ENCODE results near the gene PTPRN2. TPM values are rescaled to one million over a fixed set of nuclear protein-coding genes. Genes with fewer than 3 reads are reported as not detected.
"Not testable (repeated sequence)": the region's sequence is repeated elsewhere in the genome, so short reads cannot be mapped to it uniquely, and the experiment has no call there.

PTPRN2 gene
- total and polyA plus RNA-seq, 4 donors, result 18.1 to 69.9 (median 50.4) TPM

GRCh38 chr7:157905651-157906461 is 681.8 kb downstream of the PTPRN2 start:
- Histone ChIP-seq H3K4me3 (ENCODE audit: low read depth, low read length) (no peak overlapping the region), H3K4me1 (ENCODE audit: control insufficient read depth, insufficient read depth, low read length) (peaks cover 41% of the 10 kb centered on the region), H3K27me3 (ENCODE audit: control insufficient read depth, insufficient read depth, low read length) (no peaks in the 10 kb centered on the region), H3K27ac (ENCODE audit: low read depth, low read length) (no peak overlapping the region), H3K36me3 (ENCODE audit: control insufficient read depth, insufficient read depth, low read length) (peaks cover 27% of the 10 kb centered on the region), H3K9me3 (ENCODE audit: control insufficient read depth, insufficient read depth, low read length) (peaks cover 2% of the 10 kb centered on the region)
- DNase-seq (ENCODE audit: low read depth in 4 of 6, low spot score in 6 of 6), result peak in 2 of 6 donors; percentile 41 to 69
- 55% methylated on average over 18 of the region's 20 CpGs for WGBS (ENCODE audit: insufficient coverage)

- Histone ChIP-seq H3K36me3 (ENCODE audit: control insufficient read depth, insufficient read depth, low read length) (peaks cover 21% of the 10 kb centered on the region), H3K4me3 (ENCODE audit: low read depth, low read length) (no peak overlapping the region), H3K27me3 (ENCODE audit: control insufficient read depth, insufficient read depth, low read length) (no peaks in the 10 kb centered on the region), H3K9me3 (ENCODE audit: control insufficient read depth, insufficient read depth, low read length) (peaks cover 2% of the 10 kb centered on the region), H3K4me1 (ENCODE audit: control insufficient read depth, insufficient read depth, low read length) (peaks cover 48% of the 10 kb centered on the region), H3K27ac (ENCODE audit: low read depth, low read length) (no peak overlapping the region)
- WGBS (ENCODE audit: insufficient coverage), result 85% methylated on average over 10 of the region's 17 CpGs
- peak in 1 of 6 donors; percentile 26 for DNase-seq (ENCODE audit: low read depth in 4 of 6, low spot score in 6 of 6)
These were observed 682.6 kb downstream of the PTPRN2 start for GRCh38 chr7:157904866-157905570.

GRCh38 chr7:157904211-157904865 is 683.3 kb downstream of the PTPRN2 start:
- 79% methylated on average over 28 of the region's 28 CpGs for WGBS (ENCODE audit: insufficient coverage)
- Histone ChIP-seq H3K4me3 (ENCODE audit: low read depth, low read length) (no peak overlapping the region), H3K9me3 (ENCODE audit: control insufficient read depth, insufficient read depth, low read length) (no peaks in the 10 kb centered on the region), H3K4me1 (ENCODE audit: control insufficient read depth, insufficient read depth, low read length) (peaks cover 55% of the 10 kb centered on the region), H3K27ac (ENCODE audit: low read depth, low read length) (no peak overlapping the region), H3K36me3 (ENCODE audit: control insufficient read depth, insufficient read depth, low read length) (peaks cover 20% of the 10 kb centered on the region), H3K27me3 (ENCODE audit: control insufficient read depth, insufficient read depth, low read length) (peaks cover 4% of the 10 kb centered on the region)
- peak in 1 of 6 donors; percentile 26 for DNase-seq (ENCODE audit: low read depth in 4 of 6, low spot score in 6 of 6)

- WGBS (ENCODE audit: insufficient coverage), result 50% methylated on average over 14 of the region's 14 CpGs
- peak in 2 of 6 donors; percentile 49 to 83 for DNase-seq (ENCODE audit: low read depth in 4 of 6, low spot score in 6 of 6)
- peaks cover 20% of the 10 kb centered on the region for H3K36me3 ChIP-seq (ENCODE audit: control insufficient read depth, insufficient read depth, low read length)
- H3K4me3 ChIP-seq (ENCODE audit: low read depth, low read length), result no peak overlapping the region
- peaks cover 5% of the 10 kb centered on the region for H3K27me3 ChIP-seq (ENCODE audit: control insufficient read depth, insufficient read depth, low read length)
- peaks cover 59% of the 10 kb centered on the region for H3K4me1 ChIP-seq (ENCODE audit: control insufficient read depth, insufficient read depth, low read length)
- H3K9me3 ChIP-seq (ENCODE audit: control insufficient read depth, insufficient read depth, low read length), result no peaks in the 10 kb centered on the region
- H3K27ac ChIP-seq (ENCODE audit: low read depth, low read length), result no peak overlapping the region
These were observed 683.9 kb downstream of the PTPRN2 start for GRCh38 chr7:157903710-157904109.

- H3K27me3 ChIP-seq (ENCODE audit: control insufficient read depth, insufficient read depth, low read length), result peaks cover 5% of the 10 kb centered on the region
- peaks cover 20% of the 10 kb centered on the region for H3K36me3 ChIP-seq (ENCODE audit: control insufficient read depth, insufficient read depth, low read length)
- H3K27ac ChIP-seq (ENCODE audit: low read depth, low read length), result no peak overlapping the region
- H3K9me3 ChIP-seq (ENCODE audit: control insufficient read depth, insufficient read depth, low read length), result no peaks in the 10 kb centered on the region
- DNase-seq (ENCODE audit: low read depth in 4 of 6, low spot score in 6 of 6), result no peak
- H3K4me3 ChIP-seq (ENCODE audit: low read depth, low read length), result no peak overlapping the region
- no CpG with 5 or more reads among the region's 9 CpGs for WGBS (ENCODE audit: insufficient coverage)
- H3K4me1 ChIP-seq (ENCODE audit: control insufficient read depth, insufficient read depth, low read length), result peaks cover 61% of the 10 kb centered on the region
These were observed 684.3 kb downstream of the PTPRN2 start for GRCh38 chr7:157903296-157903695.

GRCh38 chr7:157901816-157902610 is 685.6 kb downstream of the PTPRN2 start:
- H3K9me3 ChIP-seq (ENCODE audit: control insufficient read depth, insufficient read depth, low read length); H3K27ac ChIP-seq (ENCODE audit: low read depth, low read length); H3K27me3 ChIP-seq (ENCODE audit: control insufficient read depth, insufficient read depth, low read length); H3K4me3 ChIP-seq (ENCODE audit: low read depth, low read length); DNase-seq (ENCODE audit: low read depth in 4 of 6, low spot score in 6 of 6): not testable (repeated sequence)
- peaks cover 69% of the 10 kb centered on the region for H3K4me1 ChIP-seq (ENCODE audit: control insufficient read depth, insufficient read depth, low read length)
- WGBS (ENCODE audit: insufficient coverage), result 95% methylated on average over 36 of the region's 45 CpGs
- H3K36me3 ChIP-seq (ENCODE audit: control insufficient read depth, insufficient read depth, low read length), result peaks cover 12% of the 10 kb centered on the region

- no peak overlapping the region for H3K4me3 ChIP-seq (ENCODE audit: low read depth, low read length)
- no peak for DNase-seq (ENCODE audit: low read depth in 4 of 6, low spot score in 6 of 6)
- peaks cover 68% of the 10 kb centered on the region for H3K4me1 ChIP-seq (ENCODE audit: control insufficient read depth, insufficient read depth, low read length)
- H3K9me3 ChIP-seq (ENCODE audit: control insufficient read depth, insufficient read depth, low read length), result no peaks in the 10 kb centered on the region
- H3K27me3 ChIP-seq (ENCODE audit: control insufficient read depth, insufficient read depth, low read length), result peaks cover 5% of the 10 kb centered on the region
- no peak overlapping the region for H3K27ac ChIP-seq (ENCODE audit: low read depth, low read length)
- peaks cover 11% of the 10 kb centered on the region for H3K36me3 ChIP-seq (ENCODE audit: control insufficient read depth, insufficient read depth, low read length)
- 91% methylated on average over 8 of the region's 14 CpGs for WGBS (ENCODE audit: insufficient coverage)
These were observed 686.5 kb downstream of the PTPRN2 start for GRCh38 chr7:157901166-157901565.

- Histone ChIP-seq H3K4me1 (ENCODE audit: control insufficient read depth, insufficient read depth, low read length) (peaks cover 61% of the 10 kb centered on the region), H3K36me3 (ENCODE audit: control insufficient read depth, insufficient read depth, low read length) (peaks cover 11% of the 10 kb centered on the region), H3K27ac (ENCODE audit: low read depth, low read length) (no peak overlapping the region), H3K4me3 (ENCODE audit: low read depth, low read length) (no peak overlapping the region), H3K27me3 (ENCODE audit: control insufficient read depth, insufficient read depth, low read length) (peaks cover 5% of the 10 kb centered on the region), H3K9me3 (ENCODE audit: control insufficient read depth, insufficient read depth, low read length) (no peaks in the 10 kb centered on the region)
- 75% methylated on average over 3 of the region's 4 CpGs for WGBS (ENCODE audit: insufficient coverage)
- DNase-seq (ENCODE audit: low read depth in 4 of 6, low spot score in 6 of 6), result peak in 1 of 6 donors; percentile 62
These were observed 687.1 kb downstream of the PTPRN2 start for GRCh38 chr7:157900556-157900955.

GRCh38 chr7:157900011-157900410 is 687.6 kb downstream of the PTPRN2 start:
- H3K9me3 ChIP-seq (ENCODE audit: control insufficient read depth, insufficient read depth, low read length), result no peaks in the 10 kb centered on the region
- 54% methylated on average over 7 of the region's 11 CpGs for whole genome bisulfite sequencing (ENCODE audit: insufficient coverage)
- H3K36me3 ChIP-seq (ENCODE audit: control insufficient read depth, insufficient read depth, low read length), result peaks cover 11% of the 10 kb centered on the region
- H3K27me3 ChIP-seq (ENCODE audit: control insufficient read depth, insufficient read depth, low read length), result peaks cover 5% of the 10 kb centered on the region
- no peak overlapping the region for H3K4me3 ChIP-seq (ENCODE audit: low read depth, low read length)
- no peak for DNase-seq (ENCODE audit: low read depth in 4 of 6, low spot score in 6 of 6)
- H3K4me1 ChIP-seq (ENCODE audit: control insufficient read depth, insufficient read depth, low read length), result peaks cover 57% of the 10 kb centered on the region
- no peak overlapping the region for H3K27ac ChIP-seq (ENCODE audit: low read depth, low read length)
